ENCODE measurements around the gene PKP1. TPM values are rescaled to one million over a fixed set of nuclear protein-coding genes. Genes with fewer than 3 reads are reported as not detected.
A peak's percentile ranks its signal among the peaks of the same experiment; 100 is the strongest.

The PKP1 gene
- total RNA-seq, 2 donors from 2014 or later, result 2.3 TPM; not detected in 1

- Histone ChIP-seq H3K27ac (peak overlapping the region; percentile 52 to 59), H3K27me3 (no peaks in the 10 kb centered on the region), H3K9me3 (no peaks in the 10 kb centered on the region), H3K4me1 (peaks cover 0 to 37% of the 10 kb centered on the region in 2 donors), H3K36me3 (no peaks in the 10 kb centered on the region), H3K4me3 (no peak overlapping the region)
- no peak for TF ChIP-seq CTCF (IDR thresholded peaks at IDR 0.05)
- no peak for DNase-seq (ENCODE audit: low spot score)
Observed at GRCh38 chr1:201329286-201329685, 46.0 kb downstream of the PKP1 start.

- no peak overlapping the region for H3K4me3 ChIP-seq
- peaks cover 0 to 41% of the 10 kb centered on the region in 2 donors for H3K4me1 ChIP-seq
- no peak for TF ChIP-seq CTCF (IDR thresholded peaks at IDR 0.05)
- H3K27me3 ChIP-seq, result no peaks in the 10 kb centered on the region
- DNase-seq (ENCODE audit: low spot score), result no peak
- H3K9me3 ChIP-seq, result no peaks in the 10 kb centered on the region
- no peaks in the 10 kb centered on the region for H3K36me3 ChIP-seq
- peak overlapping the region; percentile 52 to 59 for H3K27ac ChIP-seq
Observed at GRCh38 chr1:201329801-201330200, 46.5 kb downstream of the PKP1 start.

- H3K4me3 ChIP-seq, result no peak overlapping the region
- no peak for DNase-seq (ENCODE audit: low spot score)
- H3K9me3 ChIP-seq, result no peaks in the 10 kb centered on the region
- H3K4me1 ChIP-seq, result peaks cover 0 to 47% of the 10 kb centered on the region in 2 donors
- TF ChIP-seq CTCF (IDR thresholded peaks at IDR 0.05), result no peak
- no peak overlapping the region for H3K27ac ChIP-seq
- H3K27me3 ChIP-seq, result no peaks in the 10 kb centered on the region
- no peaks in the 10 kb centered on the region for H3K36me3 ChIP-seq
Observed at GRCh38 chr1:201330541-201330940, 47.2 kb downstream of the PKP1 start.

GRCh38 chr1:201331166-201331565, 47.9 kb downstream of the PKP1 start:
- Histone ChIP-seq H3K9me3 (no peaks in the 10 kb centered on the region), H3K27ac (no peak overlapping the region), H3K4me1 (peaks cover 0 to 51% of the 10 kb centered on the region in 2 donors), H3K36me3 (no peaks in the 10 kb centered on the region), H3K4me3 (no peak overlapping the region), H3K27me3 (no peaks in the 10 kb centered on the region)
- no peak for TF ChIP-seq CTCF (IDR thresholded peaks at IDR 0.05)
- no peak for DNase-seq (ENCODE audit: low spot score)

GRCh38 chr1:201332021-201332420, 48.7 kb downstream of the PKP1 start:
- peaks cover 0 to 51% of the 10 kb centered on the region in 2 donors for H3K4me1 ChIP-seq
- DNase-seq (ENCODE audit: low spot score), result no peak
- TF ChIP-seq CTCF (IDR thresholded peaks at IDR 0.05), result no peak
- H3K4me3 ChIP-seq, result no peak overlapping the region
- H3K36me3 ChIP-seq, result no peaks in the 10 kb centered on the region
- H3K27me3 ChIP-seq, result no peaks in the 10 kb centered on the region
- no peaks in the 10 kb centered on the region for H3K9me3 ChIP-seq
- H3K27ac ChIP-seq, result no peak overlapping the region

- no peaks in the 10 kb centered on the region for H3K9me3 ChIP-seq
- peaks cover 0 to 51% of the 10 kb centered on the region in 2 donors for H3K4me1 ChIP-seq
- no peak for DNase-seq (ENCODE audit: low spot score)
- no peaks in the 10 kb centered on the region for H3K36me3 ChIP-seq
- H3K4me3 ChIP-seq, result no peak overlapping the region
- no peak overlapping the region for H3K27ac ChIP-seq
- no peak for TF ChIP-seq CTCF (IDR thresholded peaks at IDR 0.05)
- no peaks in the 10 kb centered on the region for H3K27me3 ChIP-seq
Observed at GRCh38 chr1:201332616-201333335, 49.5 kb downstream of the PKP1 start.
